IMR-90 (cell line): ENCODE results near the gene KRT34. TPM values are rescaled to one million over a fixed set of nuclear protein-coding genes. Genes with fewer than 3 reads are reported as not detected.

ENCODE experiments used
- ATAC-seq: fragments of 200-7000 bp; cut with Tn5 transposase; 2 replicates; pipeline ENCODE4 v1.9.1; 2020; ENCODE audit warnings: low read depth, mild to moderate bottlenecking, moderate library complexity
- BruUV-seq: library from RNA; stranded (reverse); fragments of 400-500 nt; replicated peaks from 2 replicates; lab custom pipeline; 2021; lab: Mats Ljungman, UMichigan
- CTCF ChIA-PET: fragments of 300-600 bp; formaldehyde crosslinking; extraction: SDS; loops from one replicate; lab custom pipeline; 2021; ENCODE audit warnings: antibody characterized with exemption; lab: Yijun Ruan, JAX
- POLR2A ChIA-PET: fragments of 300-600 bp; sonication (Branson Sonifier 250); formaldehyde crosslinking; loops from one replicate; lab custom pipeline; 2022; ENCODE audit warnings: antibody characterized with exemption; ENCODE audit not compliant: unreplicated experiment; lab: Charles Lee
- DNase-seq: peaks from one replicate; pipeline ENCODE4 v3.0.0; 2013
- H2AFZ ChIP-seq: replicated peaks from 2 replicates; pipeline ENCODE3; 2013; ENCODE audit warnings: low read length, mild to moderate bottlenecking; ENCODE audit not compliant: poor library complexity
- H2AK5ac ChIP-seq: 2 replicates; pipeline ENCODE4 v1.6.1; 2013; ENCODE audit warnings: low read depth, low read length, inconsistent platforms
- H2AK9ac ChIP-seq: replicated peaks from 2 replicates; pipeline ENCODE3; 2013; ENCODE audit warnings: mild to moderate bottlenecking, low read depth, low read length, moderate library complexity; ENCODE audit not compliant: poor library complexity
- H2BK120ac ChIP-seq: 2 replicates; pipeline ENCODE4 v1.6.1; 2013; ENCODE audit warnings: low read depth, low read length, inconsistent platforms
- H2BK15ac ChIP-seq: 3 replicates; pipeline ENCODE4 v1.6.1; 2013; ENCODE audit warnings: low read depth, low read length, inconsistent platforms
- H2BK20ac ChIP-seq: 2 replicates; pipeline ENCODE4 v1.6.1; 2013; ENCODE audit warnings: low read depth, mild to moderate bottlenecking, inconsistent platforms, low read length, moderate library complexity
- H2BK5ac ChIP-seq: 2 replicates; pipeline ENCODE4 v1.6.1; 2013; ENCODE audit warnings: mild to moderate bottlenecking, low read depth, low read length, inconsistent platforms; ENCODE audit not compliant: poor library complexity, severe bottlenecking
- H3K14ac ChIP-seq: replicated peaks from 2 replicates; pipeline ENCODE4 v1.6.1; 2013; ENCODE audit warnings: low read depth, low read length, inconsistent platforms
- H3K18ac ChIP-seq: 2 replicates; pipeline ENCODE4 v1.6.1; 2013; ENCODE audit warnings: low read depth, low read length, control low read depth
- H3K23ac ChIP-seq: 2 replicates; pipeline ENCODE4 v1.6.1; 2013; ENCODE audit warnings: low read depth, low read length, inconsistent platforms
- H3K27ac ChIP-seq: 2 replicates; pipeline ENCODE4 v1.5.1; 2013; ENCODE audit warnings: mild to moderate bottlenecking, control low read depth, low read length; ENCODE audit not compliant: insufficient read depth
- H3K27me3 ChIP-seq: 2 replicates; pipeline ENCODE4 v1.6.1; 2013; ENCODE audit warnings: low read length; ENCODE audit not compliant: control insufficient read depth, insufficient read depth
- H3K36me3 ChIP-seq: 2 replicates; pipeline ENCODE4 v1.6.1; 2013; ENCODE audit warnings: low read length, mixed read lengths; ENCODE audit not compliant: control insufficient read depth, insufficient read depth
- H3K4ac ChIP-seq: 2 replicates; pipeline ENCODE4 v1.6.1; 2013; ENCODE audit warnings: low read depth, low read length, inconsistent platforms
- H3K4me1 ChIP-seq: 2 replicates; pipeline ENCODE4 v1.6.1; 2013; ENCODE audit warnings: low read length, mixed read lengths; ENCODE audit not compliant: control insufficient read depth, insufficient read depth
- H3K4me2 ChIP-seq: 2 replicates; pipeline ENCODE4 v1.6.1; 2013; ENCODE audit warnings: low read depth, mild to moderate bottlenecking, control low read depth, low read length, moderate library complexity
- H3K4me3 ChIP-seq: 2 replicates; pipeline ENCODE4 v1.5.1; 2013; ENCODE audit warnings: low read depth, mild to moderate bottlenecking, control low read depth, low read length, moderate library complexity; ENCODE audit not compliant: insufficient read depth
- H3K56ac ChIP-seq: 2 replicates; pipeline ENCODE4 v1.6.1; 2013; ENCODE audit warnings: low read length, inconsistent platforms; ENCODE audit not compliant: insufficient read depth; ENCODE audit errors: extremely low read depth
- H3K79me1 ChIP-seq, 2 experiments: 2 replicates each; pipeline ENCODE4 v1.6.1; 2013; ENCODE audit warnings: low read length in 2 of 2, inconsistent platforms in 1 of 2, low read depth in 1 of 2
- H3K9ac ChIP-seq: 2 replicates; pipeline ENCODE4 v1.6.1; 2013; ENCODE audit warnings: low read depth, low read length, control low read depth
- H3K9me1 ChIP-seq: 2 replicates; pipeline ENCODE4 v1.6.1; 2013; ENCODE audit warnings: low read length, inconsistent platforms; ENCODE audit not compliant: insufficient read depth
- H3K9me3 ChIP-seq: 2 replicates; pipeline ENCODE4 v1.6.1; 2013; ENCODE audit warnings: low read length; ENCODE audit not compliant: control insufficient read depth, insufficient read depth
- H4K20me1 ChIP-seq: 2 replicates; pipeline ENCODE4 v1.6.1; 2013; ENCODE audit warnings: low read length, inconsistent platforms; ENCODE audit not compliant: insufficient read depth
- H4K5ac ChIP-seq: 2 replicates; pipeline ENCODE4 v1.6.1; 2013; ENCODE audit warnings: mild to moderate bottlenecking, low read depth, low read length, control low read depth
- H4K8ac ChIP-seq, 2 experiments: 2 replicates each; pipeline ENCODE4 v1.6.1; 2013; ENCODE audit warnings: low read depth in 2 of 2, low read length in 2 of 2, control low read depth in 1 of 2, inconsistent platforms in 1 of 2
- H4K91ac ChIP-seq: 2 replicates; pipeline ENCODE4 v1.6.1; 2013; ENCODE audit warnings: low read depth, low read length, inconsistent platforms; ENCODE audit not compliant: insufficient read depth
- BHLHE40 ChIP-seq: fragments of 150-350 bp; IDR thresholded peaks from 2 replicates; pipeline ENCODE4 v1.6.1; 2016; ENCODE audit warnings: mild to moderate bottlenecking, low read depth, low read length
- CEBPB ChIP-seq: IDR thresholded peaks from 2 replicates; pipeline ENCODE4 v1.6.1; 2012; ENCODE audit warnings: low read depth, low read length, improper control_type of control experiment
- CHD1 ChIP-seq: IDR thresholded peaks from 2 replicates; pipeline ENCODE4 v1.6.1; 2012; ENCODE audit warnings: low read depth, low read length, improper control_type of control experiment
- FOS ChIP-seq: fragments of 150-350 bp; IDR thresholded peaks from 2 replicates; pipeline ENCODE4 v1.6.1; 2016; ENCODE audit warnings: low read depth, low read length
- MAFK ChIP-seq: IDR thresholded peaks from 2 replicates; pipeline ENCODE4 v1.6.1; 2012; ENCODE audit warnings: low read depth, low read length, improper control_type of control experiment
- MAZ ChIP-seq: IDR thresholded peaks from 2 replicates; pipeline ENCODE4 v1.6.1; 2012; ENCODE audit warnings: low read depth, mild to moderate bottlenecking, low read length, improper control_type of control experiment, moderate library complexity, borderline replicate concordance
- MXI1 ChIP-seq: IDR thresholded peaks from 2 replicates; pipeline ENCODE4 v1.6.1; 2012; ENCODE audit warnings: low read depth, mild to moderate bottlenecking, low read length, moderate library complexity, borderline replicate concordance
- NFE2L2 ChIP-seq: fragments of 150-350 bp; IDR thresholded peaks from 2 replicates; pipeline ENCODE4 v1.6.1; 2016; ENCODE audit warnings: low read depth, mild to moderate bottlenecking, low read length
- POLR2A ChIP-seq: IDR thresholded peaks from 2 replicates; pipeline ENCODE4 v1.6.1; 2012; ENCODE audit warnings: mild to moderate bottlenecking, low read depth, low read length
- RAD21 ChIP-seq: IDR thresholded peaks from 2 replicates; pipeline ENCODE4 v1.6.1; 2012; ENCODE audit warnings: low read length, improper control_type of control experiment
- RCOR1 ChIP-seq: IDR thresholded peaks from 2 replicates; pipeline ENCODE4 v1.6.1; 2012; ENCODE audit warnings: mild to moderate bottlenecking, low read length, improper control_type of control experiment; ENCODE audit not compliant: insufficient replicate concordance
- RFX5 ChIP-seq: IDR thresholded peaks from 2 replicates; pipeline ENCODE4 v1.8.0; 2012; ENCODE audit warnings: low read depth, mild to moderate bottlenecking, low read length, moderate library complexity
- SMC3 ChIP-seq: fragments of 150-350 bp; IDR thresholded peaks from 2 replicates; pipeline ENCODE4 v1.6.1; 2016; ENCODE audit warnings: low read depth, mild to moderate bottlenecking, antibody characterized with exemption, low read length, moderate library complexity
- WGBS, 2 experiments: methylation state at CpG; one replicate each; pipeline versions ENCODE4 v1.1.5 to v1.1.7; 2013; ENCODE audit warnings: missing lambda C conversion rate in 2 of 2; ENCODE audit not compliant: insufficient read length in 1 of 2; ENCODE audit errors: extremely low coverage in 2 of 2; 5-methylcytosine and 5-hydroxymethylcytosine counted together
- dilution Hi-C: fragments of 300-500 bp; cut with HindIII; formaldehyde crosslinking; loops from one replicate; pipeline ENCODE4 v1.14.3; 2018; ENCODE audit warnings: low sequenced_read_pairs; ENCODE audit not compliant: unreplicated experiment
- in situ Hi-C: fragments of 300-500 bp; cut with MboI; formaldehyde crosslinking; loops from 3 replicates; pipeline ENCODE4 v1.14.3; 2019; ENCODE audit warnings: low sequenced_read_pairs, inconsistent platforms, mixed read lengths
- intact Hi-C: fragments of 100-400 bp; cut with micrococcal nuclease; formaldehyde crosslinking; loops from 2 replicates; pipeline ENCODE4 v1.10.0; 2022
- polyA plus RNA-seq, 3 experiments: library from polyadenylated mRNA; depleted of rRNA; stranded (reverse); fragments of >200 nt; gene quantifications; 2 replicates each; pipeline ENCODE4 v1.2.3, GENCODE V29; 2012; ENCODE audit warnings: low replicate concordance in 1 of 3
- total RNA-seq: library from RNA; depleted of rRNA; stranded (reverse); fragments of >200 nt; gene quantifications from 2 replicates; pipeline ENCODE4 v1.2.3, GENCODE V29; 2012
- TF ChIP-seq, protein P1 (sequence below): conservative IDR thresholded peaks from 2 replicates; pipeline ENCODE4 v1.5.1; 2012; ENCODE audit warnings: mild to moderate bottlenecking, low read depth, low read length, improper control_type of control experiment
- TF ChIP-seq, protein P2 (sequence below): fragments of 150-350 bp; IDR thresholded peaks from 2 replicates; pipeline ENCODE4 v1.6.1; 2017; ENCODE audit warnings: mild to moderate bottlenecking, antibody characterized with exemption, low read length, low read depth
- TF ChIP-seq, protein P3 (sequence below): fragments of 150-350 bp; IDR thresholded peaks from 2 replicates; pipeline ENCODE4 v1.6.1; 2016; ENCODE audit warnings: low read depth, mild to moderate bottlenecking, low read length, moderate library complexity, borderline replicate concordance

The KRT34 gene
- total and polyA plus RNA-seq, 2 of the 4 experiments (the other 2 are of a cell fraction), result 3.4 to 3.6 TPM

DNA sequence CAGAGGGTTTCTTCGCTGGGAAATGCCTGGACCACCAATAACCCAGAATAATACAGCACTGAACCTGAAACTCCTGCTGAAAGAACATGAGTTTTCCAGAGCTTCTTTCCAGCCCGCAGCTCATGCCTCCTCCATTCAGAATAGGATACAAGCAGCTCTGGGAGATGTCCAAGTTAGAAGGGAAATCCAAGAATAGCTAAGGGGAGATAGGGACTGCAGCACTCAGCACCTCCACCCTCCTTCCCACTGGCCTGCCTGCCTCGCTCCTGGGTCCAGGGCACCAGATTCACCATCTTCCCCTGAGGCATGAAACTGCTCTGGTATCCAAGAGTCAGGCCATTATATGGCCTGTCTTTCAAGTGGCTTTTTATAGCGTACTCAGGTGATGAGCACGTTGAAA lies 11.2 kb upstream of the KRT34 start:
- POLR2A ChIA-PET, result no interaction called here
- no peak for ATAC-seq

More for the DNA sequence above, 11.2 kb upstream of the KRT34 start:
- Histone ChIP-seq H4K91ac (no peak overlapping the region), H2AK9ac (no peak overlapping the region), H3K4me1 (peaks cover 5% of the 10 kb centered on the region; the same call in 1 of the 2 replicates), H2BK120ac (peak overlapping the region; percentile 77), H4K20me1 (no peaks in the 10 kb centered on the region), H3K4me2 (no peak overlapping the region), H3K56ac (no peak overlapping the region), H3K18ac (peak overlapping the region; percentile 4; the same call in 1 of the 2 replicates), H3K14ac (peak overlapping the region; percentile 61), H2BK20ac (peak overlapping the region; percentile 73; the same call in 1 of the 2 replicates), H3K36me3 (no peaks in the 10 kb centered on the region), H3K9me3 (no peaks in the 10 kb centered on the region), H2AFZ (no peak overlapping the region), H3K27ac (no peak overlapping the region), H3K4me3 (no peak overlapping the region), H3K27me3 (no peaks in the 10 kb centered on the region), H3K23ac (no peak overlapping the region), H2BK15ac (peak overlapping the region; percentile 12; the same call in 2 of the 3 replicates), H3K9ac (no peak overlapping the region), H4K8ac (no peak overlapping the region; a peak in 1 of 4 replicates), H3K9me1 (no peaks in the 10 kb centered on the region; the same call in 1 of the 2 replicates), H2AK5ac (peak overlapping the region; percentile 41), H3K4ac (peak overlapping the region; percentile 49; the same call in 1 of the 2 replicates), H4K5ac (no peak overlapping the region), H2BK5ac (no peak overlapping the region), H3K79me1 (no peaks in the 10 kb centered on the region)
- in situ Hi-C loops (no loop called here), dilution Hi-C loops (no loop called here), intact Hi-C loops (no loop called here)
- CTCF ChIA-PET, result no interaction called here
- no CpG with 5 or more reads among the region's 5 CpGs for WGBS, 2 experiments
- BruUV-seq, result no TSS peak
- no peak for DNase-seq
- TF ChIP-seq MAZ, result no peak
- no peak for TF ChIP-seq MXI1
- no peak for TF ChIP-seq CEBPB
- no peak for TF ChIP-seq RFX5
- no peak for TF ChIP-seq RCOR1
- TF ChIP-seq RAD21, result no peak
- no peak for TF ChIP-seq CHD1
- no peak for TF ChIP-seq BHLHE40
- TF ChIP-seq, protein P1, sequence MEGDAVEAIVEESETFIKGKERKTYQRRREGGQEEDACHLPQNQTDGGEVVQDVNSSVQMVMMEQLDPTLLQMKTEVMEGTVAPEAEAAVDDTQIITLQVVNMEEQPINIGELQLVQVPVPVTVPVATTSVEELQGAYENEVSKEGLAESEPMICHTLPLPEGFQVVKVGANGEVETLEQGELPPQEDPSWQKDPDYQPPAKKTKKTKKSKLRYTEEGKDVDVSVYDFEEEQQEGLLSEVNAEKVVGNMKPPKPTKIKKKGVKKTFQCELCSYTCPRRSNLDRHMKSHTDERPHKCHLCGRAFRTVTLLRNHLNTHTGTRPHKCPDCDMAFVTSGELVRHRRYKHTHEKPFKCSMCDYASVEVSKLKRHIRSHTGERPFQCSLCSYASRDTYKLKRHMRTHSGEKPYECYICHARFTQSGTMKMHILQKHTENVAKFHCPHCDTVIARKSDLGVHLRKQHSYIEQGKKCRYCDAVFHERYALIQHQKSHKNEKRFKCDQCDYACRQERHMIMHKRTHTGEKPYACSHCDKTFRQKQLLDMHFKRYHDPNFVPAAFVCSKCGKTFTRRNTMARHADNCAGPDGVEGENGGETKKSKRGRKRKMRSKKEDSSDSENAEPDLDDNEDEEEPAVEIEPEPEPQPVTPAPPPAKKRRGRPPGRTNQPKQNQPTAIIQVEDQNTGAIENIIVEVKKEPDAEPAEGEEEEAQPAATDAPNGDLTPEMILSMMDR, result no peak
- no peak for TF ChIP-seq FOS
- no peak for TF ChIP-seq NFE2L2
- TF ChIP-seq, protein P2, sequence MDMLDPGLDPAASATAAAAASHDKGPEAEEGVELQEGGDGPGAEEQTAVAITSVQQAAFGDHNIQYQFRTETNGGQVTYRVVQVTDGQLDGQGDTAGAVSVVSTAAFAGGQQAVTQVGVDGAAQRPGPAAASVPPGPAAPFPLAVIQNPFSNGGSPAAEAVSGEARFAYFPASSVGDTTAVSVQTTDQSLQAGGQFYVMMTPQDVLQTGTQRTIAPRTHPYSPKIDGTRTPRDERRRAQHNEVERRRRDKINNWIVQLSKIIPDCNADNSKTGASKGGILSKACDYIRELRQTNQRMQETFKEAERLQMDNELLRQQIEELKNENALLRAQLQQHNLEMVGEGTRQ, result no peak
- TF ChIP-seq, protein P3, sequence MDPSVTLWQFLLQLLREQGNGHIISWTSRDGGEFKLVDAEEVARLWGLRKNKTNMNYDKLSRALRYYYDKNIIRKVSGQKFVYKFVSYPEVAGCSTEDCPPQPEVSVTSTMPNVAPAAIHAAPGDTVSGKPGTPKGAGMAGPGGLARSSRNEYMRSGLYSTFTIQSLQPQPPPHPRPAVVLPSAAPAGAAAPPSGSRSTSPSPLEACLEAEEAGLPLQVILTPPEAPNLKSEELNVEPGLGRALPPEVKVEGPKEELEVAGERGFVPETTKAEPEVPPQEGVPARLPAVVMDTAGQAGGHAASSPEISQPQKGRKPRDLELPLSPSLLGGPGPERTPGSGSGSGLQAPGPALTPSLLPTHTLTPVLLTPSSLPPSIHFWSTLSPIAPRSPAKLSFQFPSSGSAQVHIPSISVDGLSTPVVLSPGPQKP, result no peak
- TF ChIP-seq SMC3, result no peak
- no peak for TF ChIP-seq MAFK
- TF ChIP-seq POLR2A, result no peak
